H9 (cell line): ENCODE results near the gene GAD1. TPM values are rescaled to one million over a fixed set of nuclear protein-coding genes. Genes with fewer than 3 reads are reported as not detected.

Source experiments
- DNase-seq: peaks from one replicate; pipeline ENCODE4 v3.0.0-alpha.2; 2017
- H2AFZ ChIP-seq: one replicate; pipeline ENCODE4 v1.6.1; 2013; ENCODE audit warnings: mild to moderate bottlenecking, low read length, control low read depth, moderate library complexity
- H2AK5ac ChIP-seq: 2 replicates; pipeline ENCODE4 v1.6.1; 2013; ENCODE audit warnings: low read length, control low read depth, mixed read lengths; ENCODE audit not compliant: insufficient read length
- H2BK120ac ChIP-seq: one replicate; pipeline ENCODE4 v1.6.1; 2013; ENCODE audit warnings: low read depth, mild to moderate bottlenecking, low read length, control low read depth, inconsistent platforms; ENCODE audit not compliant: poor library complexity, severe bottlenecking
- H2BK12ac ChIP-seq: 2 replicates; pipeline ENCODE4 v1.6.1; 2013; ENCODE audit warnings: low read length, control low read depth, mixed read lengths, low read depth; ENCODE audit not compliant: insufficient read length
- H2BK15ac ChIP-seq: 2 replicates; pipeline ENCODE4 v1.6.1; 2013; ENCODE audit warnings: low read depth, low read length, control low read depth
- H2BK20ac ChIP-seq: one replicate; pipeline ENCODE4 v1.6.1; 2013; ENCODE audit warnings: low read depth, mild to moderate bottlenecking, low read length, control low read depth, inconsistent platforms; ENCODE audit not compliant: poor library complexity, severe bottlenecking
- H2BK5ac ChIP-seq: 2 replicates; pipeline ENCODE4 v1.6.1; 2013; ENCODE audit warnings: low read length, control low read depth, mixed read lengths; ENCODE audit not compliant: insufficient read length
- H3K14ac ChIP-seq: 2 replicates; pipeline ENCODE4 v1.6.1; 2013; ENCODE audit warnings: low read length, control low read depth; ENCODE audit not compliant: insufficient read depth
- H3K18ac ChIP-seq: 2 replicates; pipeline ENCODE4 v1.6.1; 2013; ENCODE audit warnings: low read depth, mild to moderate bottlenecking, mixed read lengths, low read length, control low read depth; ENCODE audit not compliant: insufficient read length
- H3K23ac ChIP-seq: 2 replicates; pipeline ENCODE4 v1.6.1; 2013; ENCODE audit warnings: low read length, control low read depth, mixed read lengths, low read depth; ENCODE audit not compliant: insufficient read length
- H3K23me2 ChIP-seq: 2 replicates; pipeline ENCODE4 v1.6.1; 2013; ENCODE audit warnings: low read depth, mild to moderate bottlenecking, mixed read lengths, low read length, control low read depth; ENCODE audit not compliant: insufficient read length, poor library complexity, severe bottlenecking
- H3K27ac ChIP-seq: 2 replicates; pipeline ENCODE4 v1.5.1; 2013; ENCODE audit warnings: low read length, control low read depth, mixed read lengths, low read depth; ENCODE audit not compliant: insufficient read length
- H3K27me3 ChIP-seq: 2 replicates; pipeline ENCODE4 v1.6.1; 2013; ENCODE audit warnings: low read length, control low read depth, inconsistent platforms; ENCODE audit not compliant: insufficient read depth
- H3K4ac ChIP-seq: 2 replicates; pipeline ENCODE4 v1.6.1; 2013; ENCODE audit warnings: low read depth, mild to moderate bottlenecking, control low read depth, inconsistent platforms, low read length, moderate library complexity
- H3K4me1 ChIP-seq: 2 replicates; pipeline ENCODE4 v1.6.1; 2013; ENCODE audit warnings: low read length, control low read depth, inconsistent platforms; ENCODE audit not compliant: insufficient read depth
- H3K4me2 ChIP-seq: 2 replicates; pipeline ENCODE4 v1.6.1; 2013; ENCODE audit warnings: low read length, control low read depth, mixed read lengths; ENCODE audit not compliant: insufficient read length, insufficient read depth
- H3K56ac ChIP-seq: 2 replicates; pipeline ENCODE4 v1.6.1; 2013; ENCODE audit warnings: low read depth, mild to moderate bottlenecking, mixed read lengths, low read length, control low read depth; ENCODE audit not compliant: insufficient read length
- H3K79me1 ChIP-seq: 2 replicates; pipeline ENCODE4 v1.6.1; 2013; ENCODE audit warnings: low read depth, mild to moderate bottlenecking, moderate library complexity, low read length, control low read depth, inconsistent platforms; ENCODE audit not compliant: insufficient read depth, poor library complexity, severe bottlenecking
- H3K79me2 ChIP-seq: 2 replicates; pipeline ENCODE4 v1.6.1; 2013; ENCODE audit warnings: low read length, control low read depth, inconsistent platforms; ENCODE audit not compliant: insufficient read depth
- H3K9ac ChIP-seq: 2 replicates; pipeline ENCODE4 v1.6.1; 2013; ENCODE audit warnings: low read length, control low read depth, mixed read lengths; ENCODE audit not compliant: insufficient read length; ENCODE audit errors: extremely low read depth
- H3K9me3 ChIP-seq: one replicate; pipeline ENCODE4 v1.6.1; 2013; ENCODE audit warnings: low read depth, low read length, inconsistent platforms; ENCODE audit not compliant: control insufficient read depth
- H3T11ph ChIP-seq: one replicate; pipeline ENCODE4 v1.6.1; 2013; ENCODE audit warnings: mild to moderate bottlenecking, low read length, control low read depth, inconsistent platforms
- H4K20me1 ChIP-seq: one replicate; pipeline ENCODE4 v1.6.1; 2013; ENCODE audit not compliant: control insufficient read depth, insufficient read length, insufficient read depth
- H4K5ac ChIP-seq: 2 replicates; pipeline ENCODE4 v1.6.1; 2013; ENCODE audit warnings: low read depth, mild to moderate bottlenecking, mixed read lengths, low read length, control low read depth; ENCODE audit not compliant: insufficient read length
- H4K8ac ChIP-seq: replicated peaks from 2 replicates; pipeline ENCODE4 v1.6.1; 2013; ENCODE audit warnings: low read length, control low read depth, mixed read lengths, low read depth; ENCODE audit not compliant: insufficient read length
- H4K91ac ChIP-seq: 2 replicates; pipeline ENCODE4 v1.6.1; 2013; ENCODE audit warnings: low read depth, mild to moderate bottlenecking, moderate library complexity, mixed read lengths, low read length, control low read depth; ENCODE audit not compliant: insufficient read length
- H3K27ac Mint-ChIP-seq, 3 experiments: 2 replicates in 2 of 3; 3 replicates in 1 of 3; pipeline ENCODE4 v1.8.0; 2020 to 2021; ENCODE audit warnings: mixed read lengths in 3 of 3, mild to moderate bottlenecking in 1 of 3, moderate library complexity in 1 of 3
- H3K27me3 Mint-ChIP-seq: 2 replicates; pipeline ENCODE4 v1.8.0; 2021; ENCODE audit warnings: low read depth, mild to moderate bottlenecking, moderate library complexity, mixed read lengths
- H3K36me3 Mint-ChIP-seq, 3 experiments: 2 replicates in 2 of 3; 3 replicates in 1 of 3; pipeline ENCODE4 v1.8.0; 2020 to 2021; ENCODE audit warnings: low read depth in 3 of 3, mixed read lengths in 3 of 3; ENCODE audit not compliant: insufficient read depth in 1 of 3
- H3K4me1 Mint-ChIP-seq, 2 experiments: 2 replicates each; pipeline ENCODE4 v1.8.0; 2020; ENCODE audit warnings: mixed read lengths in 2 of 2
- H3K4me3 Mint-ChIP-seq, 2 experiments: 2 replicates in 1 of 2; 3 replicates in 1 of 2; pipeline ENCODE4 v1.8.0; 2020 to 2021; ENCODE audit warnings: mild to moderate bottlenecking in 2 of 2, mixed read lengths in 2 of 2, moderate library complexity in 1 of 2
- H3K9me3 Mint-ChIP-seq, 2 experiments: 2 replicates in 1 of 2; 3 replicates in 1 of 2; pipeline ENCODE4 v1.8.0; 2020; ENCODE audit warnings: mild to moderate bottlenecking in 2 of 2, mixed read lengths in 2 of 2, moderate library complexity in 1 of 2
- WGBS: extraction: QIAGEN DNeasy Blood & Tissue Kit; methylation state at CpG from one replicate; pipeline ENCODE4 v1.1.7; 2013; ENCODE audit warnings: missing lambda C conversion rate, low lambda C conversion rate, mixed read lengths; ENCODE audit not compliant: insufficient read length; ENCODE audit errors: extremely low coverage; 5-methylcytosine and 5-hydroxymethylcytosine counted together
- total RNA-seq: library from RNA; stranded (reverse); gene quantifications from 2 replicates; pipeline ENCODE4 v1.2.1, GENCODE V29; 2021
- TF ChIP-seq, protein P1 (sequence below): fragments of 200-600 bp; sonication (generic); conservative IDR thresholded peaks from 3 replicates; pipeline ENCODE4 v1.8.0; 2021; ENCODE audit warnings: antibody characterized with exemption, mild to moderate bottlenecking

The GAD1 gene
- total RNA-seq, 1 experiment from 2014 or later = 1.8 TPM

DNA sequence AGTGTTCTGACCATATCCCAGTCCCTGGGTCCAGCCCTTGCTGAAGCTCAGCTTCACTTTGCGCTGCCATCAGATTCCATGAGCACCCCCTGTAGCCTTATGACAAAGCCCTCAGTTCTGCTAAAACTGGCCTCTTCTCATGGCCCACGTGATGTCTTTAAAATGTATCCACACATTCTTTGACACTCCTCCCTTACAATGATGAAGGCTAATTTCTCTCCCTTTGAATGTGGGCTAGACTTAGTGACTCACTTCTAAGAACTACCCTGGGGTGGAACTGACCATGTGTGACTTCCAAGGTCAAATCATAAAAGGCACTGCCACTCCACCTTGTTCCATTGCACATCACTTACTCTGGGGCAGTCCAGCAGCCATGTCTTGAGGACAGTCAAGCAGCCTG lies 67.0 kb downstream of the GAD1 start:
- no peak overlapping the region for H4K8ac ChIP-seq
- H2BK20ac ChIP-seq = no peak overlapping the region
- no peak overlapping the region for H3K18ac ChIP-seq
- no peak overlapping the region for H2BK15ac ChIP-seq
- Mint-ChIP-seq H3K4me3 (no peak overlapping the region), H3K9me3 (no peaks in the 10 kb centered on the region), H3K4me1 (peaks cover 0 to 2% of the 10 kb centered on the region in 2 experiments; a peak in 1 of 4 replicates), H3K36me3 (no peaks in the 10 kb centered on the region), H3K27me3 (peaks cover 13% of the 10 kb centered on the region; the same call in 1 of the 2 replicates), H3K27ac (no peak overlapping the region)
- H3K27me3 ChIP-seq = no peaks in the 10 kb centered on the region
- H4K91ac ChIP-seq = no peak overlapping the region
- no peak overlapping the region for H3K27ac ChIP-seq
- H3K79me1 ChIP-seq = no peaks in the 10 kb centered on the region
- H2AK5ac ChIP-seq = no peak overlapping the region
- no peak overlapping the region for H2BK120ac ChIP-seq
- H3K56ac ChIP-seq = no peak overlapping the region
- H2AFZ ChIP-seq = no peak overlapping the region
- TF ChIP-seq, protein P1, sequence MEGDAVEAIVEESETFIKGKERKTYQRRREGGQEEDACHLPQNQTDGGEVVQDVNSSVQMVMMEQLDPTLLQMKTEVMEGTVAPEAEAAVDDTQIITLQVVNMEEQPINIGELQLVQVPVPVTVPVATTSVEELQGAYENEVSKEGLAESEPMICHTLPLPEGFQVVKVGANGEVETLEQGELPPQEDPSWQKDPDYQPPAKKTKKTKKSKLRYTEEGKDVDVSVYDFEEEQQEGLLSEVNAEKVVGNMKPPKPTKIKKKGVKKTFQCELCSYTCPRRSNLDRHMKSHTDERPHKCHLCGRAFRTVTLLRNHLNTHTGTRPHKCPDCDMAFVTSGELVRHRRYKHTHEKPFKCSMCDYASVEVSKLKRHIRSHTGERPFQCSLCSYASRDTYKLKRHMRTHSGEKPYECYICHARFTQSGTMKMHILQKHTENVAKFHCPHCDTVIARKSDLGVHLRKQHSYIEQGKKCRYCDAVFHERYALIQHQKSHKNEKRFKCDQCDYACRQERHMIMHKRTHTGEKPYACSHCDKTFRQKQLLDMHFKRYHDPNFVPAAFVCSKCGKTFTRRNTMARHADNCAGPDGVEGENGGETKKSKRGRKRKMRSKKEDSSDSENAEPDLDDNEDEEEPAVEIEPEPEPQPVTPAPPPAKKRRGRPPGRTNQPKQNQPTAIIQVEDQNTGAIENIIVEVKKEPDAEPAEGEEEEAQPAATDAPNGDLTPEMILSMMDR = no peak
- H3T11ph ChIP-seq = no peak overlapping the region
- no peak overlapping the region for H3K9ac ChIP-seq
- no peak overlapping the region for H3K23ac ChIP-seq
- H3K23me2 ChIP-seq = no peaks in the 10 kb centered on the region
- no peak overlapping the region for H3K4ac ChIP-seq
- H3K4me2 ChIP-seq = no peak overlapping the region
- DNase-seq = no peak
- H4K20me1 ChIP-seq = no peaks in the 10 kb centered on the region
- no peaks in the 10 kb centered on the region for H3K79me2 ChIP-seq
- no peak overlapping the region for H2BK12ac ChIP-seq
- no peak overlapping the region for H2BK5ac ChIP-seq
- H3K4me1 ChIP-seq = no peaks in the 10 kb centered on the region
- H4K5ac ChIP-seq = no peak overlapping the region
- H3K9me3 ChIP-seq = no peaks in the 10 kb centered on the region
- H3K14ac ChIP-seq = no peak overlapping the region
- no CpG with 5 or more reads among the region's 2 CpGs for WGBS
